GM19099 (cell line): ENCODE measurements around the gene ZFAND5.

Experiments used
- POLR2A ChIP-seq: IDR thresholded peaks from 3 replicates; pipeline ENCODE4 v1.6.1; 2011; ENCODE audit warnings: low read depth; ENCODE audit not compliant: insufficient read length; ENCODE audit errors: extremely low read depth

ZFAND5 gene, protein sequence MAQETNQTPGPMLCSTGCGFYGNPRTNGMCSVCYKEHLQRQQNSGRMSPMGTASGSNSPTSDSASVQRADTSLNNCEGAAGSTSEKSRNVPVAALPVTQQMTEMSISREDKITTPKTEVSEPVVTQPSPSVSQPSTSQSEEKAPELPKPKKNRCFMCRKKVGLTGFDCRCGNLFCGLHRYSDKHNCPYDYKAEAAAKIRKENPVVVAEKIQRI

DNA sequence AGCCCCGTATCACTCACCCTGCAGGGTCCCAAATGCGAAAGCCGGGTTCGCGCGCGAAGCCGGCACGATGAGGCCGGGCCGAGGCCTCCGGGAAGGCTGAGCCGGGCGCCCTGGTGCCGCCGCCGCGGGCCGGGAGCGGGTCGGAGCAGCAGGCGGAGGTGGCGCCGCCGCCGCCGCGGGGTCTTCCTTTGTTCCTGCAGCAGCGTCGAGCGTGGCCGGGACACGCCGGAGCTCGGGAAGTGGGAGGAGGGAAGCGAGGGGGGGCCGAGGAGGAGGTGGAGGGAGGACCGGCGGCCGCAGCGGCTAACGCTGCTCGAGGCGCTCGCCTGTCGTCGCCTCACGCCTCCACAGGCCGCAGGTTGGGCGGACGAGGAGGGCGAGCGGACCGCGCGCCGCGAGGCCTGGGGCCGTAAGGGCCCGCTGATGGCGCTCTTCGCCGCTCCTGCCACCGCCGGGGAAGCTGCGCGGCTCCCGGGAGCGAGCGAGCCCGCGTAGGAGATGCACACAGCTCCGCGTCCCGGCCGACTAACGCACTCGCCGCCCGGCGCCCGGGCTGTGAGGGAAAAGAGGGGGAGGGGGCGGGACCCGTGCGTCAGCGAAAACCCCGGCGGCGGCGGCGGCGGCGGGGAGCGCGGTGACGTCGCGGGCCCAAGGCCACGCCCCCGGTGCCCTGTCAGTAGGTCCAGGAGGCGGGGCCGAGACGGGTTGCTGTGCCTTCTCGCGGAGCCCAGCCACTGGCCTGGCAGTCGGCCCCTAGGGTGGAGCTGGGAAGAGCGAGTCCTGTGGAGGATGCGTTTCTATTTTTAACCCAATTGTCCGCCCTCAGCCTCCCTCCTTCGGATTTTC is at the start of gene ZFAND5:
Gene ZFAND5 (minus strand): TSS at position 530 of the 846 bp plus-strand sequence. CDS start 4,430 bp downstream, outside the sequence.
- TF ChIP-seq POLR2A, result peak; percentile 99

DNA sequence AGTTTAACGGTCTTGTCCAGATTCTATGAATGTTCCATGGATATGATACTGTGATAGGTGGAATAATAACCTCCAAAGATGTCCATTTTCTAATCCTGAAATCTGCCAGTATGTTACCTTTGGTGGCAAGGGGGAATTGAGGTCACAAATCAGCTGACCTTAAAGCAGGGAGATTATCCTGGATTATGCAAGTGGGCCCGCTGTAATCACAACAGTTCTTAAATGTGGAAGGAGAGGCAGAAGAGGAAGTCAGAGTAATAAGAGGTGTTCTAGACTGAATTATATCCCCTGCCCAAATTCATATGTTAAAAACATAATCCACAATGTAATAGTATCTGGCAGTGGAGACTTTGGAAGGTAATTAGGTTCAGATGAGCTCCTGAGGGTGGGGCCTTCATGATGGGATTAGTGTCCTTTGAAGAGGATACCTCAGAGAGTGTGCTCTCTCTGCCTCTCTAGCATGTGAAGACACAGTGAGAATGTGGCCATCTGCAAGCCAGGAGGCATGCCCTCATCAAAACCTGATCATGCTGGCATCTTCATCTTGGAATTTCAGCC is 47.6 kb upstream of the ZFAND5 start:
- TF ChIP-seq POLR2A, result no peak

DNA sequence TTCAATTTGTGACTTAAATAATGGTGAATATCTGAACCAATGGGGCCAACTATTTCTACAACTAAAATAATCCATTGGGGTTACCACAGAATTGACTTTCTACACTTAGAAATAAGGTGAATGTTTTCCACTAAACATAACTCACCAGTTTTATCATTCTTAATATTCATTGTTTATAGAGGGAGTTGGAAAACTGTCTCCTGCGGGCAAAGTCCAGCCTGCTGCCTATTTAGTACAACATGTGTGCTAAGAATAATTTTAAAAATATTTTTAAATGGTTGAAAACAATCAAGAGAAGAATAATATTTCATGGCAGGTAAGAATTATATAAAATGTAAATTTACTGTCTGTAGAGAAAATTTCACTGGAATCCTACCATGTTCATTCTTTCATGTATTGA is 45.2 kb upstream of the ZFAND5 start:
- no peak for TF ChIP-seq POLR2A

DNA sequence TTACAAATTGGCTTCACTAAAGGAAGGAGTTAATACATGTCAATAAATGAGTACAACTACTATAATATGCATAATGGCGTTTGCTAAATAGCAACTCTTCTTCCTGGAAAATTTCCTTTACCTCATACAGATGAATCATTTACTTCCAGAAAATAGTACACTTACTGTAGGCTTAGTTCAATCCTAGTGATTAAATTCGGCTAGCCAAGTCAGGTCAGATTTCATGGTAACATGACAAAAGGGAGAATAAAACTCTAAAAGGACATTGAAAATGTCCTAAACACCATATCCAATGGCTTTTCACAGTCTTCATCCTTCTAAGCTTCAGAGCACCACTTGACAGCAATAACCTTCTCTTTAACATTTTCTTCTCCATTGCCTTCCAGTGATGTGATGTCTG is 42.1 kb upstream of the ZFAND5 start:
- TF ChIP-seq POLR2A, result no peak

DNA sequence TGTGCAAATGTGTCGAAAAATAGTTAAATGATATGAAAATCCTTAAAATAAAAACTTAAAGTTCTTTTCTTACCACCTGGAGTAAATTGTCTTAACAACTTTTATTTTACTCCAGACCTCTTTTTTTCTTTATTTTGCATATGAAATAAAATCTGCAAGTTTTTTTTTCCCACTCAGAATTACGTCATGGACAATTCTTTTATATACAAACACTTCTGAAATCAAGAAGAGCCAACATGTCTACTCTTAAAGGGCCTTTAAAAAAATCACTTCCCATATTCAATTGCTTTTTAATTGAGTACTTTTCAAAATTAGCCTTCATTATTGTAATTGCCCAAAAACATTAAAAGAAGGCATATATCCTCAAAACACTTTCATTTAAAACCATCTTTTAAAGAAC is 37.7 kb upstream of the ZFAND5 start:
- no peak for TF ChIP-seq POLR2A

DNA sequence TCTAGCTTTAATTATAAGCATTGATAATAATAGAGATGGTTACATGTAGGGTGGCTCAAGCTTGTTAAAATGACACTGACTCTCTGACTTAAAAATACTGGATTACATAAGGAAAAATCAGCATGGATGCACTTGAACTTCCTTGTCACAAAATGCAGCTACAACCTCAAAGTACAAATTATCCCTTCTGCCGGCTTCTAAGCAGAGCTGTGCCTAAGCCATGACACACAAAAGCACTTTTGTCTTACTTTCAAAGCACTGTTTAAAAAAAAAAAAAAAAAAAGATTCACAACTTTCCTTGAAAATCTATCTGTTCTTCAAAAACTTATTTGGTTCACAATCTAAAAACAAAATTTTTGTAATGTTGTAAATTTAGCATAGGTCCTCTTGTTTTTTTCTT is 36.4 kb upstream of the ZFAND5 start:
- TF ChIP-seq POLR2A, result no peak

DNA sequence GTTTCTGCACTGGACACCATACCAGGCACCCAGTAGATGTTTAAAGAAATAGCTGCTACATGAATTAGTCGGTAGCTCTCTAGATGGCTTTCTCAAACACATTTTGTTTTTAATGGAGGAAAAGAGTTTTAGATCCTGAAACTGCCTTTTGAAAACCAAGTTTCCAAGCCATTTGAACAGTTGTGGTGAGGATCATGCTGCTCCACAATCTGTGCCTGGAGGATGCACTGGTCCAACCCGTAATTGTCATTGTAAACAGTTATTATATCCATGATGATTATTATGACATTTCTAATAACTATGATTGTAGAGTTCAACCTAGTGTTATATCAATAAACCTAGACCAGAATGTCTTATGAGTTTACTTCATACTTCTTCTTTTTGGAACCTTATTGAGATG is 35.9 kb upstream of the ZFAND5 start:
- TF ChIP-seq POLR2A, result no peak

DNA sequence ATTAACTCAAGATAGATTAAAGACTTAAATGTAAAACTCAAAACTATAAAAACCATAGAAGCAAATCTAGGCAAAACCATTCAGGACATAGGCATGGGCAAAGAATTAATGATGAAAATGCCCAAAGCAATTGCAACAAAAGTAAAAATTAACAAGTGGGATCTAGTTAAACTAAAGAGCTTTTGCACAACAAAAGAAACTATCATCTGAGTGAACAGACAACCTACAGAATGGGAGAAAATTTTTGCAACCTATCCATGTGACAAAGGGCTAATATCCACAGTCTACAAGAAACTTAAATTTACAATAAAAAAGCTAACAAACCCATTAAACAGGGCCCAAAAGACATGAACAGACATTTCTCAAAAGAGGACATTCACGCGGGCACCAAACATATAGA is 34.4 kb upstream of the ZFAND5 start:
- no peak for TF ChIP-seq POLR2A

DNA sequence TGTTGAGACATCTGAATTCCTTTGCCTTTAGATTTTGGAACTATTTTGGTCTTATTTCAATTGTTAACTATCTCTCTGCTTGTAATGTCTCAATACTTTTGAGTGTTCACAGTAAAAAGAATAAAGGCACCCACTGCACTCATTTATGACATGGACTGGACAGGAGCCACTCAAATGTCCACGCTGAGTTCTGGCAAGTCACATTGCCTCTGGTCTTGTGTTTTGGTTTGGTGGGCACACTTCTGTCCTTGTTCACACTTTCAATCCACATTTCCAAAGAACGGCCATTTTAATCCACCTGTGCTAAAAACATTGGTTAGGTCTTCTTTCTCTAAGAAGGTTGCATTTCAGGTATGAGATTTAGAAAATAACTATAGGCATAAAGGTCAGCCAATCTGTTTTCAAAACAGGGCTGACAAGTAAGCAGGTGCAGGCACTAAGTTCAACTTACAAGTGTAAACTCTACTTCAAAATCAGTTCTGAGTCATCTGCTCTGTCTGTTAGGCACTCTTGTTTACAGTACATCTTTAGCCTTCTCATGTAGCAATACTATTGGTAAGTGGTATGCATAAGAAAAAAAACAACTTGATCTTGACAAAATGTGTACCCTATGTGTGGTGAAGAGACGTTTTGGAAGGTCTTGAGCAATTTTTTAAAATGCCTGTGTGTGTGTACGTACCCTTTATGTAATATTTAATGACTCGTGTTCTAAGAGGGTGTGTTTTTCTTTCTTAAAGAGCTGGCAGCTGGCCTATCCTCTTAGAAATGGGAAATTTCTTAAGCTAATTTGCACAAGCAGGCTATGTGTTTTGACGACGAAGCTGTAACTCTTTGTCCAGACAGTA is 31.5 kb upstream of the ZFAND5 start:
- TF ChIP-seq POLR2A, result no peak

DNA sequence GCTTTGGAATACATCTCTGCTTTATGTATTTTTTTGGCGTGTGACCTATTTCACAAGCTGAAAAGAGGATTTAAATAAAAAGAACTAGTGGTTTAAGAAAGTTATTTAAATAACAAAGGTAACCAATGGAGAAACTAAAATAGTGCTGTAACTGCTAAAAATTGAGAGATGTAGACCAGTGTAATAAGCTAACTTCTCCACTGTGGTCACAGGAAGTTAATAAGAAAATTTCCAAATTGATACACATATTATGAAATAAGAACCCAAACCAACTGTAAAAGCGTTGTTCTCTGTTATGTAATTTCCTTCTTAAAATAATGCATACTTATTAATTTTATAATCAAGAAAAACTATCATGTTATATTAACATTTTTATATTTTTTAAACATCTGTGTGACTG is 29.1 kb upstream of the ZFAND5 start:
- no peak for TF ChIP-seq POLR2A

DNA sequence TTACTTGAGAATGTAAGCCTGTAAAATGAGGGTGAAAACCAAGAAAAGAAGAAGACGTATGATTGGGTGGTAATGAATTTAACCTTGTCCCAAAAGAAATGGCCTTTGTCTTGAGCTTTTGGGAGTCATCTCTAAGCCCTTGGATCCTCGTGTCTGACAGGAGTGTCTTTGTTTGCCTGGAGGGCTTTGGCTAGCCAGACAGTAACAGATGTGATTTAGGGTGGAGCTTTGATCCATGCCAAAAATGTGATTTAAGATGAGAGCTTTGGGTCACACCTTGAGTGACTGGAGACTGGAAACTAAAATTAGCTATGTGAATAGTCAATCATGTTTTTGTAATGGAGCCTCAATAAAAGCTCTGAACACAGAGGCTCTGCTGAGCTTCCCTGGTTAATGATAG is 25.9 kb upstream of the ZFAND5 start:
- TF ChIP-seq POLR2A, result no peak

DNA sequence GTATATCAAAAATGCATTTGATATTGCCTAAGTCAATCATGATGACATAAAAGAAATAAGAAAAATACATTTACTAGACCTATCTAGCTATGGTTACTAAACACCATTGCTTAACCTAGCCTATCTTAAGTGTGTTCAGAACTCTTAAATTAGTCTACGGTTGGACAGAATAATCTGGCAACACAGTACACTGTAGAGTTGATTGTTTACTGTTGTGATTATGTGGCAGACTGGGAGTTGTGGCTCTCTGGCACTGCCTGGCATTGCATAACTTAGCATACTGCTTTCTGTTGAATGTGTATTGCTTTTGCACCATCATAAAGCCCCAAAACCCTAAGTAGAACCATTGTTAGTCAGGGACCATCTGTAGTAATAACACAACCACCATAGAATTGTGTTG is 21.2 kb upstream of the ZFAND5 start:
- TF ChIP-seq POLR2A, result no peak

DNA sequence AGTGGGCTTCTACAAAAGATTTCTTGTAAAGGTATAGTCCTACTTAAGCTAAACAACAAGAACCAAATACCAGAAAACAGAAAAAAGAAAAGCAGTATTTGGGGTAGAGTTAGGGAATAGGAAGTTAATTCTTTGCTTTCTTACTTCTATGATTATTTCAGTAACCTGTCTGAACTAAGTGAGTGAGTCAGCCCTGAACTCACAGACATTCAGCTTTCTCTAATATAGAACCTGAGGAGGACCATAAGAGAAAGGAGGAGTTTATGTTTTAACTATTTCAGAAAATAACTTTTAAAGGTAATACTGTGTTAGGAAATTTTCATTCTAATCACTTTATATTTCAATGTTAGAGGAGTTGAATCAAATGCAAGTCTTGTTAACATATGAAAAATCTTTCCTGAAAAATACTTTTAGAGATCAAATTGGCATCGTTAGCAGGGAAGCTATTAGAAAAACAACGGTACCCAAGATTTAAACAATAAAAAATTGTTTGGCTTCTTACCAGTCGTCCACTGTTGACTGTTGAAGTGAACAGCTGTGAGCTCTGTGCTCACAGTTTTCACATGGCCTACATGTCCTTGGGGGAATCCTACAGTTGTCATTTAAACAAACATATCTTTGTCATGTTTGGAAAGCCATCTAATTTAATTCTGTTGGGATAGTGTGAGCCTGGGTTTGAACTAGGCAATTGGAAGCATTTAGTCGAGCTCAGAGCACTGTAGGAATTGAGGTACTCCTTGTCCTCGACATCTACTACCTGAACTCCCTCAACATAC is 19.9 kb upstream of the ZFAND5 start:
- no peak for TF ChIP-seq POLR2A

DNA sequence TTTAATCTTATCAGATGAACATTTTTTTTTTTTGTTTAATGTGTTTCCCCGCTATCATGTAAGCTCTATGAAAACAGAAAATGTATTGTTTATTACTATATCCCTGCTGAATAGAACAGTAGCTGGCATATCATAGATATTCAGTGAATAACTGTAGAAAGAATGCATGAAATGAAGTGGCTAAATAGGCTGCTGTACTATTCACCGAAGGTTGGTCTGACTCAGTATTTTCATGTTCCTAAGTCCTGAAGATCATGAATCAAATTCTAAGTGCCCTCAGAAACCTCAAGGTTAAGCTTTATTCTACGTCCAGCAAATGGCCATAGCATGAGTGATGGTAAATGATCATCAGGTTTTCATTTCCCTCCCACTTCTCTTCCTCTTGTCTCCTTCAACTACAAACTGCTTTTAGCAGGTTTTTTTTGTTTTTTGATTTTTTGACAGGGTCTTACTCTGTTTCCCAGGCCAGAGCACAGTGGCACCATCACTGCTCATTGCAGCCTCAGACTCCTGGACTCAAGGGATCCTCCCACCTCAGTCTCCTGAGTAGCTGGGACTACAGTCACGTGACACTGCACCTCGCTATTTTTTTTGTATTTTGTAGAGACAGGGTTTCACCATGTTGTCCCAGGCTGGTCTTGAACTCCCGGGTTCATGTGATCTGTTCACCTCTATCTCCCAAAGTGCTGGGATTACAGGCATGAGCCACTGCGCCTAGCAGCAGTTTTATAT is 19.1 kb upstream of the ZFAND5 start:
- no peak for TF ChIP-seq POLR2A

DNA sequence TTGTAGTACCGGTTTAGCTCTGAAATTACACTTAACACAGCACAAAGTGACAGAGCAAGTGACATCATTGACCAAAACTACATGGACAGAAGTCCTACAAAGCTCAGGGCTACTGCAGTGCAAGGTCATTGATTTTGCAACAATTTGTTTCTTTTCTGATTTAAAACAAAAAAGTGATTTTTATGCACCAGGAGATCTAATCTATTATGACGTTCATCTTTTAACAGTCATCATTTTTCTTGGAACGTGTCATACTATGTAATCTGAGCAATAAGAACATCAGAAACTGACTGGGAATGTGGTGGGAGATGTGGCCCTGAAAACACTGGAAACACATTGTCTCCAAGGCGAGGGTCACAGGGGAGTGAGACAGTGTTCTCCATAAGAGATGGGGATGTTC is 17.4 kb upstream of the ZFAND5 start:
- TF ChIP-seq POLR2A, result no peak

DNA sequence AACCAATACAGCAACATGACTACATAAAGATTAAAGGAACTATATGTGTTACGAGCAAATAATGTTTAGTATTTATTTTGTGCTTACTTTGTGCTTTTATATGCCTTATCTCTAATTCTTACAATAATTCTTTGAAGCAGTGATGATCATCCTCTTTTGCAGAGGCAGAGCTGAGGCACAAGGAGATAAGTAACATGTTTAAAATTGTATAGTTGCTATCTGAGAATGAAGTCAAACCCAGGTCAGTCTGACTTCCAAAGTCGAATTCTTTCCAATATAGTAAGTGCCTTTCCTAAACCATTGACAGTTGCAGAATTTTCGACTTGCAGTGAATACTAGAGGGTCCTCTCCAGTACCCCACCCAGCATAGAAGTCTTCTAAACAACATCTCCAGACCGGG is 12.0 kb upstream of the ZFAND5 start:
- TF ChIP-seq POLR2A, result no peak
